H1 (cell line): ENCODE results near the gene SLC22A2.

Experiments
- CTCF ChIP-seq, 3 experiments: IDR thresholded peaks; 1 replicate in 2 of 3; 2 replicates in 1 of 3; pipeline versions ENCODE4 v1.5.1 to v1.6.1; 2011; ENCODE audit warnings: low read length in 3 of 3, mild to moderate bottlenecking in 3 of 3, inconsistent platforms in 2 of 3, low read depth in 1 of 3, moderate library complexity in 1 of 3; ENCODE audit not compliant: insufficient read depth in 1 of 3; ENCODE audit errors: control extremely low read depth in 1 of 3
- EZH2 ChIP-seq: fragments of 200-600 bp; sonication (generic); IDR thresholded peaks from 2 replicates; pipeline ENCODE4 v1.7.1; 2012; ENCODE audit warnings: low read depth, mild to moderate bottlenecking, moderate library complexity, low read length, inconsistent platforms; ENCODE audit not compliant: severe bottlenecking
- MAFK ChIP-seq: IDR thresholded peaks from 2 replicates; pipeline ENCODE4 v1.6.1; 2012; ENCODE audit warnings: low read depth, mild to moderate bottlenecking, improper control_type of control experiment, low read length
- POLR2A ChIP-seq, 2 experiments: IDR thresholded peaks; 1 replicate in 1 of 2; 2 replicates in 1 of 2; pipeline ENCODE4 v1.6.1; 2011; ENCODE audit warnings: low read depth in 2 of 2, low read length in 2 of 2, mild to moderate bottlenecking in 2 of 2; ENCODE audit errors: control extremely low read depth in 1 of 2
- RAD21 ChIP-seq, 2 experiments: IDR thresholded peaks in 1 of 2; conservative IDR thresholded peaks in 1 of 2; 2 replicates each; pipeline ENCODE4 v1.6.1; 2011; ENCODE audit warnings: low read depth in 2 of 2, low read length in 2 of 2, improper control_type of control experiment in 1 of 2, inconsistent platforms in 1 of 2, mild to moderate bottlenecking in 1 of 2, moderate library complexity in 1 of 2

GRCh38 chr6:160178271-160178670, 80.3 kb downstream of the SLC22A2 start:
- TF ChIP-seq CTCF (IDR thresholded peaks at IDR 0.05; ENCODE audit: control extremely low read depth in 1 of 3, insufficient read depth in 1 of 3, low read depth in 1 of 3, low read length in 3 of 3) = no peak
- no peak for TF ChIP-seq MAFK
- no peak for TF ChIP-seq EZH2
- no peak for TF ChIP-seq POLR2A (IDR thresholded peaks at IDR 0.05; ENCODE audit: control extremely low read depth in 1 of 2, low read depth in 2 of 2, low read length in 2 of 2)
- no peak for TF ChIP-seq RAD21 (IDR thresholded peaks at IDR 0.05 in 1 of 2, conservative IDR thresholded peaks at IDR 0.05 in 1 of 2; ENCODE audit: low read depth in 2 of 2, low read length in 2 of 2)
